Caco-2 (cell line): Measurements from ENCODE around the gene ATP8A2. TPM values are rescaled to one million over a fixed set of nuclear protein-coding genes. Genes with fewer than 3 reads are reported as not detected.

Experiments
- BruUV-seq: library from RNA; stranded (reverse); fragments of 400-500 nt; replicated peaks from 2 replicates; lab custom pipeline; 2021; lab: Mats Ljungman, UMichigan
- CTCF ChIA-PET: fragments of 300-600 bp; sonication (Branson Sonifier 250); formaldehyde crosslinking; loops from one replicate; lab custom pipeline; 2022; ENCODE audit warnings: antibody characterized with exemption; lab: Charles Lee
- POLR2A ChIA-PET: fragments of 300-600 bp; sonication (Branson Sonifier 250); formaldehyde crosslinking; loops from one replicate; lab custom pipeline; 2022; ENCODE audit warnings: antibody characterized with exemption; lab: Charles Lee
- DNase-seq, 2 experiments: peaks; one replicate each; pipeline versions ENCODE4 v3.0.0 to v3.0.0-alpha.2; 2020 to 2022
- H3K27me3 ChIP-seq: replicated peaks from 2 replicates; pipeline ENCODE4 v1.6.0; 2011; ENCODE audit warnings: low read length; ENCODE audit not compliant: control insufficient read depth, insufficient read depth
- H3K36me3 ChIP-seq: 2 replicates; pipeline ENCODE4 v1.5.1; 2011; ENCODE audit warnings: low read length; ENCODE audit not compliant: control insufficient read depth, insufficient read depth
- H3K4me1 ChIP-seq: fragments of 250-450 bp; sonication (Bioruptor Pico); 2 replicates; pipeline ENCODE4 v1.5.1; 2020; ENCODE audit warnings: mild to moderate bottlenecking
- H3K4me3 ChIP-seq: 2 replicates; pipeline ENCODE4 v1.5.1; 2011; ENCODE audit warnings: low read depth, mild to moderate bottlenecking, control low read depth, low read length
- H3K9me3 ChIP-seq: fragments of 250-450 bp; sonication (Bioruptor Pico); 2 replicates; pipeline ENCODE4 v1.5.1; 2020; ENCODE audit warnings: mild to moderate bottlenecking, moderate library complexity
- H3K27ac Mint-ChIP-seq: one replicate; pipeline ENCODE4 v1.8.0; 2022; ENCODE audit warnings: mixed read lengths; ENCODE audit not compliant: unreplicated experiment
- H3K27me3 Mint-ChIP-seq: one replicate; pipeline ENCODE4 v1.8.0; 2022; ENCODE audit warnings: mixed read lengths; ENCODE audit not compliant: insufficient read depth, unreplicated experiment
- H3K36me3 Mint-ChIP-seq: one replicate; pipeline ENCODE4 v1.8.0; 2022; ENCODE audit warnings: mild to moderate bottlenecking, mixed read lengths; ENCODE audit not compliant: insufficient read depth, unreplicated experiment
- H3K4me1 Mint-ChIP-seq: one replicate; pipeline ENCODE4 v1.8.0; 2022; ENCODE audit warnings: low read depth, mixed read lengths; ENCODE audit not compliant: unreplicated experiment
- H3K4me3 Mint-ChIP-seq: one replicate; pipeline ENCODE4 v1.8.0; 2022; ENCODE audit warnings: mild to moderate bottlenecking, moderate library complexity, mixed read lengths; ENCODE audit not compliant: unreplicated experiment
- H3K9me3 Mint-ChIP-seq: one replicate; pipeline ENCODE4 v1.8.0; 2022; ENCODE audit warnings: mixed read lengths; ENCODE audit not compliant: unreplicated experiment
- intact Hi-C: fragments of 100-400 bp; cut with micrococcal nuclease; formaldehyde crosslinking; loops from one replicate; pipeline ENCODE4 v1.10.0; 2022; ENCODE audit not compliant: unreplicated experiment
- total RNA-seq: library from RNA; stranded (reverse); gene quantifications from 2 replicates; pipeline ENCODE4 v1.2.3, GENCODE V29; 2022
- TF ChIP-seq, protein P1 (sequence below), 2 experiments: fragments of 200-600 bp in 1 of 2; IDR thresholded peaks; 1 replicate in 1 of 2; 2 replicates in 1 of 2; pipeline versions ENCODE4 v1.5.1 to v1.8.0; 2011 to 2022; ENCODE audit warnings: antibody characterized with exemption in 1 of 2, control low read depth in 1 of 2, inconsistent platforms in 1 of 2, low read depth in 1 of 2, low read length in 1 of 2, mild to moderate bottlenecking in 1 of 2, moderate library complexity in 1 of 2; ENCODE audit not compliant: insufficient read depth in 1 of 2, severe bottlenecking in 1 of 2, unreplicated experiment in 1 of 2

ATP8A2 gene
- total RNA-seq, 1 experiment from 2014 or later, result 0.05 TPM

DNA sequence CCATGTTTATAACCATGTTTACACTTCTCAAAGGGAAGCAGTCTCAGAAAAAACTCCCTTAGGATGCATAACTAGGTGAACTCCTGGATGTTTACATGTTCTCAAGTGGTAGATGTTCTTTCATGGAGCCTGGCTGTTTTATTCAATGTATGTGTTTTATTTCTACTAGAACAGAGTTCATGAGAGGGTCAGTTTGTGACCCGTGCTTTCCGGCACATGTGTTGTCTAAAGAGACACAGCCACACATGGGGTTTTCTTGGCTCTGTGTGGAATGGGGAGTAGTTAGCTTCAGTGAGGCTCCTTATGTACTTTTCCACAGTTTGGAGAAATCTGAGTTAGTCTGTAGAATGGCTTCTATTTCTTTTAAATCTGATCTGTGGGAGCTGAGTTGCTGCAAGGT, 60.9 kb downstream of the ATP8A2 start:
- H3K4me1 Mint-ChIP-seq, result no peaks in the 10 kb centered on the region
- no peak overlapping the region for H3K4me3 Mint-ChIP-seq
- ChIA-PET CTCF (no interaction called here), POLR2A (no interaction called here)
- TF ChIP-seq, protein P1, sequence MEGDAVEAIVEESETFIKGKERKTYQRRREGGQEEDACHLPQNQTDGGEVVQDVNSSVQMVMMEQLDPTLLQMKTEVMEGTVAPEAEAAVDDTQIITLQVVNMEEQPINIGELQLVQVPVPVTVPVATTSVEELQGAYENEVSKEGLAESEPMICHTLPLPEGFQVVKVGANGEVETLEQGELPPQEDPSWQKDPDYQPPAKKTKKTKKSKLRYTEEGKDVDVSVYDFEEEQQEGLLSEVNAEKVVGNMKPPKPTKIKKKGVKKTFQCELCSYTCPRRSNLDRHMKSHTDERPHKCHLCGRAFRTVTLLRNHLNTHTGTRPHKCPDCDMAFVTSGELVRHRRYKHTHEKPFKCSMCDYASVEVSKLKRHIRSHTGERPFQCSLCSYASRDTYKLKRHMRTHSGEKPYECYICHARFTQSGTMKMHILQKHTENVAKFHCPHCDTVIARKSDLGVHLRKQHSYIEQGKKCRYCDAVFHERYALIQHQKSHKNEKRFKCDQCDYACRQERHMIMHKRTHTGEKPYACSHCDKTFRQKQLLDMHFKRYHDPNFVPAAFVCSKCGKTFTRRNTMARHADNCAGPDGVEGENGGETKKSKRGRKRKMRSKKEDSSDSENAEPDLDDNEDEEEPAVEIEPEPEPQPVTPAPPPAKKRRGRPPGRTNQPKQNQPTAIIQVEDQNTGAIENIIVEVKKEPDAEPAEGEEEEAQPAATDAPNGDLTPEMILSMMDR (IDR thresholded peaks at IDR 0.05; ENCODE audit: insufficient read depth in 1 of 2, low read depth in 1 of 2, low read length in 1 of 2, severe bottlenecking in 1 of 2, unreplicated experiment in 1 of 2), result no peak
- Histone ChIP-seq H3K9me3 (no peaks in the 10 kb centered on the region), H3K27me3 (no peaks in the 10 kb centered on the region), H3K4me3 (no peak overlapping the region), H3K4me1 (no peaks in the 10 kb centered on the region), H3K36me3 (no peaks in the 10 kb centered on the region)
- no peaks in the 10 kb centered on the region for H3K9me3 Mint-ChIP-seq
- H3K27ac Mint-ChIP-seq, result no peak overlapping the region
- DNase-seq, result no peak
- BruUV-seq, result no TSS peak
- H3K36me3 Mint-ChIP-seq, result no peaks in the 10 kb centered on the region
- H3K27me3 Mint-ChIP-seq, result peaks cover 21% of the 10 kb centered on the region
- intact Hi-C loops, result no loop called here

DNA sequence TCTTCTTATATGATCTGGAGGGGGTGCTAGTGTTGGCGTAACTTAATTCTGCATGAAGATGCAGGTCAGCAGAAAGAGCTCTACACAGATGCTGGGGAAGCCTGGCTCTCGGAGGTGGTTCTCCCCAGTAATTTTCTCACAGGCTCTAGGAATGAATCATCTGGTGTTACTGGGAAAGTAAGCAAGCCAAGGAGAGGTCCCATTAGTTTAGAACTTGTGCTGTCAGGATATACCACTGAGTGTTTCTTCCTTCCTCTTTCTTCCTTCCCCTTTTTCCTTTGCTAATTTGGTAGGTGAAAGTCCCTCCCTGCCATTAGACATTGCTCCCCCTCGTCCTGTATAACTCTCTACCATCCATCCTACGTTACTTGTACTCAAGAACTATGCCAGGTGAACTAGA, 68.3 kb downstream of the ATP8A2 start:
- Histone ChIP-seq H3K4me3 (no peak overlapping the region), H3K4me1 (no peaks in the 10 kb centered on the region), H3K9me3 (no peaks in the 10 kb centered on the region), H3K27me3 (no peaks in the 10 kb centered on the region), H3K36me3 (no peaks in the 10 kb centered on the region)
- H3K27ac Mint-ChIP-seq, result no peak overlapping the region
- H3K4me3 Mint-ChIP-seq, result no peak overlapping the region
- peaks cover 27% of the 10 kb centered on the region for H3K27me3 Mint-ChIP-seq
- H3K36me3 Mint-ChIP-seq, result no peaks in the 10 kb centered on the region
- CTCF ChIA-PET, result no interaction called here
- POLR2A ChIA-PET, result no interaction called here
- intact Hi-C loops, result no loop called here
- TF ChIP-seq, protein P1 (IDR thresholded peaks at IDR 0.05; ENCODE audit: insufficient read depth in 1 of 2, low read depth in 1 of 2, low read length in 1 of 2, severe bottlenecking in 1 of 2, unreplicated experiment in 1 of 2), result no peak
- no peaks in the 10 kb centered on the region for H3K9me3 Mint-ChIP-seq
- DNase-seq, result no peak
- no TSS peak for BruUV-seq
- no peaks in the 10 kb centered on the region for H3K4me1 Mint-ChIP-seq

DNA sequence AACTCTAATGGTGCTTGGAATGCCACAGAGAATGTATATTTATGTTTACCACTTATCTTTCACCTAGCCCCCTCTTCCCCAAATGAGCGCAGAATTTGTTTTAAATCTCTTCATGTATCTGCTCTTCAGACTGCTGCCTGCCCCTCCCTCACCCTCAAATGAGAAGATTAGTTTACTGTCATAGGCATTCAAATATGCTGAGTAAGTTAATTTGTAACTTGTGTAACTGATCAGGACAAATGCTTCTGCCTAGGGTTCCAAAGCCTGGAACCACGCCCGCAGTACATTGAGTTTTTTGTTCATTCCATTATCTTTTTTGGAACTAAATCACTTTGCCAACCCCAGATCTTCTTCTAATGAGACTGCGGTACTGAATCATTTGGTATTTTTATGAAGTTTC, 74.5 kb downstream of the ATP8A2 start:
- Histone ChIP-seq H3K4me1 (no peaks in the 10 kb centered on the region), H3K4me3 (no peak overlapping the region), H3K27me3 (no peaks in the 10 kb centered on the region), H3K9me3 (no peaks in the 10 kb centered on the region), H3K36me3 (no peaks in the 10 kb centered on the region)
- no peak overlapping the region for H3K27ac Mint-ChIP-seq
- intact Hi-C loops, result no loop called here
- TF ChIP-seq, protein P1 (IDR thresholded peaks at IDR 0.05; ENCODE audit: insufficient read depth in 1 of 2, low read depth in 1 of 2, low read length in 1 of 2, severe bottlenecking in 1 of 2, unreplicated experiment in 1 of 2), result no peak
- H3K27me3 Mint-ChIP-seq, result peaks cover 26% of the 10 kb centered on the region
- no peak overlapping the region for H3K4me3 Mint-ChIP-seq
- POLR2A ChIA-PET, result no interaction called here
- no peak for DNase-seq
- no peaks in the 10 kb centered on the region for H3K36me3 Mint-ChIP-seq
- no TSS peak for BruUV-seq
- CTCF ChIA-PET, result no interaction called here
- no peaks in the 10 kb centered on the region for H3K4me1 Mint-ChIP-seq
- no peaks in the 10 kb centered on the region for H3K9me3 Mint-ChIP-seq
